Astrocyte (in vitro differentiated cells and primary cell): ENCODE measurements around the gene ADAMTSL5.

Source experiments
- EZH2 ChIP-seq: IDR thresholded peaks from 2 replicates; pipeline ENCODE4 v1.6.1; 2012; ENCODE audit warnings: mild to moderate bottlenecking, low read length, inconsistent platforms; ENCODE audit not compliant: insufficient read depth
- TF ChIP-seq, protein P1 (sequence below): IDR thresholded peaks from 2 replicates; pipeline ENCODE4 v1.5.1; 2011; ENCODE audit warnings: low read depth, mild to moderate bottlenecking, inconsistent platforms, low read length, moderate library complexity; ENCODE audit not compliant: insufficient read depth

DNA sequence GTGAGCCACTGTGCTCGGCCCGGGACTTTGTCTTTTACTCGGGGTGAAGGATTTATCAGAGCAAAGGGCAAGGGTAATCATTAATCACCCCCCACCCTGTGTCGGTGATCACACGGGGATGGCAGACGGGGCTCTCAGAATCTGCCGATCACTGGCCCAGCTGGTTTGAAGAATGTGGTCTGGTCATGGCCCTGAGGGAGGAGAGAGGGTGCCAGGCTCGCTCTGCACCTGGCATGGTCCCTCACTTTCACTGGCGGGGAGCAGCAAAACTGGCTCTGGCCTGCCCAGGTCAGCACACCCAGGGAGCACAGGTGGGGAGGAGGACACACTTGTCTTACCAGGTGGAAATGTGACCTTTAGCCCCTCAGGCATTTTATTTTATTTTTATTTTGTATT lies 11.6 kb downstream of the ADAMTSL5 start:
- TF ChIP-seq, protein P1, sequence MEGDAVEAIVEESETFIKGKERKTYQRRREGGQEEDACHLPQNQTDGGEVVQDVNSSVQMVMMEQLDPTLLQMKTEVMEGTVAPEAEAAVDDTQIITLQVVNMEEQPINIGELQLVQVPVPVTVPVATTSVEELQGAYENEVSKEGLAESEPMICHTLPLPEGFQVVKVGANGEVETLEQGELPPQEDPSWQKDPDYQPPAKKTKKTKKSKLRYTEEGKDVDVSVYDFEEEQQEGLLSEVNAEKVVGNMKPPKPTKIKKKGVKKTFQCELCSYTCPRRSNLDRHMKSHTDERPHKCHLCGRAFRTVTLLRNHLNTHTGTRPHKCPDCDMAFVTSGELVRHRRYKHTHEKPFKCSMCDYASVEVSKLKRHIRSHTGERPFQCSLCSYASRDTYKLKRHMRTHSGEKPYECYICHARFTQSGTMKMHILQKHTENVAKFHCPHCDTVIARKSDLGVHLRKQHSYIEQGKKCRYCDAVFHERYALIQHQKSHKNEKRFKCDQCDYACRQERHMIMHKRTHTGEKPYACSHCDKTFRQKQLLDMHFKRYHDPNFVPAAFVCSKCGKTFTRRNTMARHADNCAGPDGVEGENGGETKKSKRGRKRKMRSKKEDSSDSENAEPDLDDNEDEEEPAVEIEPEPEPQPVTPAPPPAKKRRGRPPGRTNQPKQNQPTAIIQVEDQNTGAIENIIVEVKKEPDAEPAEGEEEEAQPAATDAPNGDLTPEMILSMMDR: no peak
- no peak for TF ChIP-seq EZH2
